Measurements from ENCODE around the gene MESP1. TPM values are rescaled to one million over a fixed set of nuclear protein-coding genes. Genes with fewer than 3 reads are reported as not detected.

MESP1 gene
- total and polyA plus RNA-seq, 2 of the 8 experiments (the other 6 are each of a cell fraction or from before 2014, with no cell fraction given): 0.15 to 0.23 TPM

GRCh38 chr15:89794627-89795241 lies 43.7 kb upstream of the MESP1 start:
- no peaks in the 10 kb centered on the region for H3K79me2 ChIP-seq (ENCODE audit: control insufficient read depth in 1 of 2, insufficient read depth in 2 of 2, low read length in 2 of 2)
- no peak overlapping the region for H2BK15ac ChIP-seq (ENCODE audit: low read length)
- H3K18ac ChIP-seq (ENCODE audit: extremely low read depth, low read length): no peak overlapping the region
- DNase-seq (ENCODE audit: low read depth in 1 of 2, low spot score in 2 of 2) (no peak), FAIRE-seq (no peak)
- H3K27ac ChIP-seq (ENCODE audit: low read depth, low read length): no peak overlapping the region
- no peak overlapping the region for H3K14ac ChIP-seq (ENCODE audit: insufficient read length)
- H4K91ac ChIP-seq (replicated peaks; ENCODE audit: insufficient read length, low read length): no peak overlapping the region
- H3K23ac ChIP-seq (ENCODE audit: insufficient read length): no peak overlapping the region
- no peak overlapping the region for H2BK120ac ChIP-seq (replicated peaks; ENCODE audit: low read depth, low read length)
- H4K5ac ChIP-seq (ENCODE audit: insufficient read length, low read depth, low read length): no peak overlapping the region
- H3K9me3 ChIP-seq (ENCODE audit: insufficient read depth in 2 of 2, low read depth in 1 of 2, low read length in 1 of 2): no peaks in the 10 kb centered on the region
- no peak overlapping the region for H2BK20ac ChIP-seq (ENCODE audit: low read length)
- H3K79me1 ChIP-seq (ENCODE audit: low read depth, low read length): no peaks in the 10 kb centered on the region
- H3K27me3 ChIP-seq (replicated peaks in 1 of 4; ENCODE audit: control insufficient read depth in 3 of 4, extremely low read depth in 1 of 4, insufficient read depth in 3 of 4, low read length in 3 of 4): peaks cover 0 to 3% (median 0%) of the 10 kb centered on the region in 4 experiments; a peak in 1 of 7 replicates
- no peak overlapping the region for H3K4me3 ChIP-seq (ENCODE audit: extremely low read depth in 1 of 4, insufficient read depth in 2 of 4, low read depth in 3 of 4, low read length in 4 of 4)
- no peak overlapping the region for H2AK5ac ChIP-seq (ENCODE audit: low read depth, low read length)
- no peak overlapping the region for H2BK12ac ChIP-seq (ENCODE audit: low read depth, low read length)
- ChIA-PET CTCF (ENCODE audit: partially characterized antibody) (interaction anchor here (1.2 to 4.6 kb wide), 4 partner anchors 18 to 53 kb away, joined by 3 to 26 read pairs (median 3); partner anchors contain the start of gene MESP2), POLR2A (ENCODE audit: partially characterized antibody) (interaction anchor here (1.4 kb wide), 1 partner anchor 9 kb away, joined by 3 read pairs; no protein-coding TSS in a partner anchor)
- no peaks in the 10 kb centered on the region for H3K4me1 ChIP-seq (replicated peaks in 1 of 4; ENCODE audit: control insufficient read depth in 3 of 4, insufficient read depth in 4 of 4, low read length in 3 of 4)
- H2BK5ac ChIP-seq (ENCODE audit: low read depth, low read length): no peak overlapping the region
- H3K36me3 ChIP-seq (ENCODE audit: control insufficient read depth in 2 of 4, insufficient read depth in 4 of 4, low read length in 3 of 4): no peaks in the 10 kb centered on the region
- no peaks in the 10 kb centered on the region for H3K23me2 ChIP-seq (ENCODE audit: low read depth, low read length)
- H4K8ac ChIP-seq (ENCODE audit: extremely low read depth, insufficient read depth, low read length): no peak overlapping the region
- H3K4me2 ChIP-seq (ENCODE audit: insufficient read depth in 1 of 2, low read depth in 2 of 2, low read length in 2 of 2): no peak overlapping the region
- H4K20me1 ChIP-seq (replicated peaks in 1 of 2; ENCODE audit: control insufficient read depth in 1 of 2, insufficient read depth in 2 of 2, low read length in 2 of 2): no peaks in the 10 kb centered on the region
- no peak overlapping the region for H3K4ac ChIP-seq (replicated peaks; ENCODE audit: insufficient read length, low read depth, low read length)
- no peak overlapping the region for H2AFZ ChIP-seq (ENCODE audit: low read length)
- 73% methylated on average over 5 of the region's 5 CpGs; no CpG with 5 or more reads in 1 of the 2 experiments for WGBS, 2 experiments (ENCODE audit: extremely low coverage in 1 of 2, insufficient coverage in 1 of 2, insufficient read length in 1 of 2, insufficient replicate concordance in 2 of 2, low coverage in 1 of 2, low lambda C conversion rate in 2 of 2, missing lambda C conversion rate in 1 of 2)
- no peak overlapping the region for H3K9ac ChIP-seq (replicated peaks in 1 of 4; ENCODE audit: extremely low read depth in 1 of 4, low read depth in 3 of 4, low read length in 3 of 4)
- no peak overlapping the region for H3K56ac ChIP-seq (replicated peaks; ENCODE audit: insufficient read length, low read depth, low read length)
- TF ChIP-seq EP300 (IDR thresholded peaks at IDR 0.05; ENCODE audit: borderline replicate concordance in 1 of 2, low read depth in 2 of 2, low read length in 2 of 2) (no peak), SP1 (IDR thresholded peaks at IDR 0.05; ENCODE audit: low read depth, low read length) (no peak), BCL11A (IDR thresholded peaks at IDR 0.05; ENCODE audit: low read depth in 2 of 2, low read length in 2 of 2) (no peak), CTCF (IDR thresholded peaks at IDR 0.05; ENCODE audit: control extremely low read depth in 1 of 3, insufficient read depth in 1 of 3, low read depth in 1 of 3, low read length in 3 of 3) (no peak), ASH2L (IDR thresholded peaks at IDR 0.05; ENCODE audit: low read length) (no peak), KDM1A (IDR thresholded peaks at IDR 0.05; ENCODE audit: borderline replicate concordance, low read length) (no peak), RFX5 (IDR thresholded peaks at IDR 0.05; ENCODE audit: borderline replicate concordance, low read depth, low read length) (no peak), USF2 (IDR thresholded peaks at IDR 0.05; ENCODE audit: low read length) (no peak), JUND (IDR thresholded peaks at IDR 0.05; ENCODE audit: low read length) (no peak)
